Measurements from ENCODE around the gene RAD51B.

DNA sequence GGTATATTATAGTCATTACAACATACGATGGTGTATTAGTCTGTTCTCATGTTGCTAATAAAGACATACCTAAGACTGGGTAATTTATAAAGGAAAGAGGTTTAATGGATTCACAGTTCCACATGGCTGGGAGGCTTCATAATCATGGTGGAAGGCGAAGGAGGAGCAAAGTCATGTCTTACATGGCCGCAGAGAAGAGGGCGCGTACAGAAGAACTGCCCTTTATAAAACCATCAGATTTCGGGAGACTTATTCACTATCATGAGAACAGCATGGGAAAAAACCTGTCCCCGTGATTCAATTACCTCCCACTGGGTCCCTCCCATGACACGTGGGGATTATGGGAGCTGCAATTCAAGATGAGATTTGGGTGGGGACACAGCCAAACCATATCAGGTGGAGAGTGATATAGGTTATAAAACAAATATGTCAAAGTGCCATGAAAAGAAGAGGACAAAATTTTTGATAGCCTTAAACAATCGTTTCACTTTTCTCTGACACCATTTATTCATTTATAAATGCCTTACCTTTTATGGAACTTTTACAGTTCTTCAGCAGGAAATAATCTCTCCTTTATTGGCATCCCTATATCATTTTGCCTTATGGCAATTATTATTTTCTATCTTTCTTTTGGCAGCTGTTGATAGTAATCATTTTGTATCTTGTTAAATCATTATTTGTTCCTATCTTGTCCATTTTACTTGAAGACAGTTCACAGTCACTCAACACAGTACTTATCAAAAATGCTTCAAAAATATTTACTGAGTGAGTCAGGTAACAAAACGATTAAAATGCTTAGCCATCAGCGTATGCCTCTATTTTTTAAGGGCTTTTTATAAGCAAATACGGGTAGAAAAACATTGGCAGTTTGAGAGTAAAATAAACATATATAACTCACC lies 196.0 kb downstream of the RAD51B start:
- TF ChIP-seq, protein P1, sequence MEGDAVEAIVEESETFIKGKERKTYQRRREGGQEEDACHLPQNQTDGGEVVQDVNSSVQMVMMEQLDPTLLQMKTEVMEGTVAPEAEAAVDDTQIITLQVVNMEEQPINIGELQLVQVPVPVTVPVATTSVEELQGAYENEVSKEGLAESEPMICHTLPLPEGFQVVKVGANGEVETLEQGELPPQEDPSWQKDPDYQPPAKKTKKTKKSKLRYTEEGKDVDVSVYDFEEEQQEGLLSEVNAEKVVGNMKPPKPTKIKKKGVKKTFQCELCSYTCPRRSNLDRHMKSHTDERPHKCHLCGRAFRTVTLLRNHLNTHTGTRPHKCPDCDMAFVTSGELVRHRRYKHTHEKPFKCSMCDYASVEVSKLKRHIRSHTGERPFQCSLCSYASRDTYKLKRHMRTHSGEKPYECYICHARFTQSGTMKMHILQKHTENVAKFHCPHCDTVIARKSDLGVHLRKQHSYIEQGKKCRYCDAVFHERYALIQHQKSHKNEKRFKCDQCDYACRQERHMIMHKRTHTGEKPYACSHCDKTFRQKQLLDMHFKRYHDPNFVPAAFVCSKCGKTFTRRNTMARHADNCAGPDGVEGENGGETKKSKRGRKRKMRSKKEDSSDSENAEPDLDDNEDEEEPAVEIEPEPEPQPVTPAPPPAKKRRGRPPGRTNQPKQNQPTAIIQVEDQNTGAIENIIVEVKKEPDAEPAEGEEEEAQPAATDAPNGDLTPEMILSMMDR (IDR thresholded peaks at IDR 0.05), result no peak
- no peak for TF ChIP-seq POLR2A (IDR thresholded peaks at IDR 0.05)
